Activated gamma-delta T cell treated with Interleukin-2 at 50 U/mL for 16 hours (primary cell): ENCODE results near the gene CASS4.
A peak's percentile ranks its signal among the peaks of the same experiment; 100 is the strongest.
"Not testable (repeated sequence)": the region's sequence is repeated elsewhere in the genome, so short reads cannot be mapped to it uniquely, and the experiment has no call there.

Experiments used
- DNase-seq: peaks from one replicate; pipeline ENCODE4 v3.0.0-alpha.2; 2020

The CASS4 gene

DNA sequence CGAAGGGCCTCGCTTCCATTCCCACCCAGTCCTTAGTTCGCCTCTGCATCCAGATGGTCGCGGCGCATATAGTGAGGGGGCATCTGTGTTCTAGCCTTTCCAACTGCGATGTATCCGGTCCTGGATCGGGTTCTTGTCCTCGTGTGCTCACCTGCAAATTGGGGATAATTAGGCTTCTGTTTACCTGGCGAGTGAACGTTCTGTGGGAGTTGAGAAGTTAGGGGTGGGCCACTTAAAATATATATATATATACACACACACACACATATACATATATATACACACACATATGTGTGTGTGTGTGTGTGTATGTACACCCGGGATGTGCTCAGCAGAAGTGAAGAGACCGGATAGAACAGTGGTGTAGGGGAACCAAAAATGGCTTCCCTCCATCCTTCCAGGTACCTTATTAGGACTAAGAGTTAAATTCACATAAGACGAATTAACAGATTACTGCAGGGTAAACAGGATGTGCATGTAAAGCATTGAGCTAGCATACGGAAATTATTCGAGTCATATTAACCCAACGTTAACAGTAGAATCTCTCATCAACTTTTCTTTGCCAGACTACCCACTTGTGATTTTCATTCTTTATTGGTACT lies 19.1 kb upstream of the CASS4 start:
- no peak for DNase-seq

DNA sequence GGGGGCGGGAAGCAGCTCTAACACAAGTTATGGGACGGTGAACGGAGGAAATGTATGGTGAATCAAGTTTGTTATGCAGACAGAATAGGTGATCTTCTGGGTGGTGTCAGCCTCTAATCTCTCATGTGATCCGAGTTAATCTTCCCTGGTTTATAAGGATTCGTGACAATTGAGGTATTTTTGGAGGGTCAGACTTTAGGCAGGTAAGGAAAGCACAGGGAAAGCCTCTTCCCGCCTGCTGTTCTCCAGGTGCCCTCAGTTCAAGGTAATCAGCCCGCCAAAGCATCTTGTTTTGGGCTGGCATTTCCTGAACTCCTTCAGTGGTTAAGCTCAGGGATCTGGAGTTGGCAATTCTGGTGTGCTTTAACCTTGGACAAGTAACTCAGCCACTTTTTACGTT lies 18.4 kb upstream of the CASS4 start:
- DNase-seq: no peak

DNA sequence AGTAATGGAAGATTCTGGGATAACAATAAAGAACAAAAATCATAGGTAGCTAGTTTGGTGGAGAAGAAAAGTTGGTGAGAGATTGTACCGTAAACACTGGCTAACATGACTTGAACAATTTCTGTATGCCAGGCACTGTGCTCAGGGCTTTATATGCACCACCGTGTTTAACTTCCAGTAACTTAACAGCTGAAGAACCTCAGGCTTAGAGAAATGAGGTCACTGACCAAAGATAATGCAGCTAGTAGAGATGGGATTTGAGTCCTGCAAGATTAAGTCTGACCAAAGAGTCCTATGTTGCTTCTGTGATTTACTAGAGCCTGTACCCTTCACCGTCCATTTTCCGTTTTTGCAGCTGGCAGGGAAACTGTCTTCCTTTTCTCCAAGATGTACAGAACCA lies 16.9 kb upstream of the CASS4 start:
- DNase-seq: no peak

DNA sequence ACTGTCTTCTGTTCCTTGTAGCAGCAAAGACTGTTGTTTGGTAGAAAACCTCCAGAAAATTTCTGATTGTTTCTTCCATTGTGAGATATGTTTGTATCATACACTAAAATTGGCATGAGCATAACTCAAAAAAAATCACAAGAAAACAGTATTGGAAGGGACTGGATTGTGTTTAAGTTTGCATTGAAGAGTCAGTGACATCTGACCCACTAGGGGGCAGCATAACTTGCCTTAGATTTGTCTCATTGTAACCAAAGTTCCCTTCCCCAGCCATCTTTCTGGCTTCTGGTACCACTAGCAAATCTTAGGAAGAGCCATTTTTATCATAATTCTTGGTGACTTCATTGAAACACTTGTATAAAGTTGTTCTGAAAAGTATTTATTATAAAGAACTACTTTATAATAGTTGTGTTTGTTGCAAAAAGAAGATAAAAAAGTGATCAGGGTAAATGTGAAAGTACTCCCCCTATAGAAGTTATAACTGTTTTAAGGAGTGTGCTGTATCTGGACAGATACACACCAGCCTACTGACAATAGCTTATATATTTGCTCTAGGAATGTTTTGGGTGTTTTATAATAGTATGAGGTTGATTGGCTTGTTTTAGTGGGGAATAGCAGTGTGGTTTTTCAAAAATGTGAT lies 11.9 kb upstream of the CASS4 start:
- peak; percentile 73 for DNase-seq

DNA sequence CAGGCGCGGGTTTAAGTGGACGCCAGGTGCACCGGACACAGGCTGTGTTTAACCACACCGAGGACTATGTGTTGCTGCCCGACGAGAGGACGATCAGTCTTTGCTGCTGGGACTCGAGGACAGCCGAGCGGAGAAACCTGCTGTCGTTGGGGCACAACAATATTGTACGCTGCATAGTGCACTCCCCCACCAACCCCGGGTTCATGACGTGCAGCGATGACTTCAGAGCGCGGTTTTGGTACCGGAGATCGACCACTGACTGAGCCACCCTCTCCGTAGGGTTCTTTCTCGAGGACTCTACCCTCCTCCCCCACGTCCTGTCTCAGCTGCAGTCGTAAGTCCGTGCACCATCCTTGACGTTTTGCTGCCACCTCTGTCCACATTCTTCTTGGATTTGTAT lies 8.6 kb upstream of the CASS4 start:
- DNase-seq: no peak

DNA sequence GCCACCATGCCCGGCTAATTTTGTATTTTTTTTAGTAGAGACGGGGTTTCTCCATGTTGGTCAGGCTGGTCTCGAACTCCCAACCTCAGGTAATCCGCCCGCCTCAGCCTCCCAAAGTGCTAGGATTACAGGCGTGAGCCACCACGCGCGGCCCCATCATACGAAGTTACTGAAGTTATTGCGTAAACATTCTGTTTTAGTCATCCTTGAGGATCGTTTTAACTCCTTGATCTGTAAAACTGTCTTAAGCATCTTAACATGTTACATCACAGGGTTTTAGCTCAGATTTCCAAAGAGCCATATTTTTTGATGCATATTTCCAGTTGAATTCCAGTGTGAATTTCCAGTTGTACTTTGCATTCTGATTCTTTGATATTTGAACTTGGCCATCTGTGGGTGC lies 6.7 kb upstream of the CASS4 start:
- DNase-seq: not testable (repeated sequence)

DNA sequence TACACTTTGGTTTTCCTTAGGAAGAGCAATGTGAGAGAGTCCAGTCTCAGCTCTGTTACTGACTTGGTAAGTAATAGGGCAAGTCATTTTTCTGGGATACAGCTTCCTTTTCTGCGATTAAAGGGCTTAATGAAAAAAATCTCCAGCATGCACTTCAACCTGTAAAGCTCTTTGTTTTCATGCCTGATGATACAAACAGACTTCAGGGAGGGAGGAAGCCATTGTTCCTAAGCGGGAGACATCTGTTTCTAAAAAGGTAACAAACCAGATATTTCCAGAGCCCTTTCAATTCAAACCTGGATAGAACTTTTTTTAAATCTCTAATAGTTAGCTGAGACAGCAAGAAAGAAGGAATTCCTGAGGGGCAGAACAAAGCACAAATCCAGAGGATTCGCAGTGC lies 5.2 kb upstream of the CASS4 start:
- DNase-seq: no peak

DNA sequence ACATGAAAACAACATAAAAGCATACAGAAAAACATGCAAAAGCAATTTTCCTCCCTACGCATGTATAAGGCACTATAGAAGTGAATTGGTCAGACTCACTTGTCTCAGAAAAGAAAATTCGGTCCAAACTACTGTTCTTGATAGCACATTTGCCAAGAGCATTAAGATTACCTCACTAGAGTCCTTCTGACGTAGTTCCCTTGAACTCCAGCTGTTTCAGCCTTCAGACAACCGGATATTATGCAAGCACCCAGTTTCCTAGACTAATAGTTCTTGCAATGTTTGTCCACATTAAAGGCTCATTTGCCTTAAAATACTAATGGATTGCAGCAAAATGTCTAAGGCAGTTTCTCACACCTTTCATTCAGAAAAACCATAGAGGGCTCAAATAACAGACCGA lies 2.5 kb upstream of the CASS4 start:
- no peak for DNase-seq

DNA sequence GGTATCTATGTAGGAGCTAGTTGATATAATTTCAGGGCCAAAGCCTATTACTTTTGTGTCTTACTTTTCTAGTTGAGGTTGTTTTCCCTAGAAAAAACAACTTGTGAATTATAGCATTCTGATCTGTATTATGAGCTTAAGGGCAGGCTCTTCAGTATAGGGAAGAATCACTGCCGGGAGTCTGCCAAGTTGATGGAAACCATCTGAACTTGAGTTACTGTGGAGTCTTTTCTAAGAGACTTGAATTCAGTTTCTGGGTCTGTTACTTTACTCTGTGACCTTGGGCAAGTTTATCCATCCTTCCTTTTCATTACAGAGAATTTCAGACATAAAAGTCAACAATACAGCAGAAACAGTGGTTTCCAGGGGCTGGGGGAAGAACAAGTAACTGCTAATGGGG lies 2.1 kb upstream of the CASS4 start:
- DNase-seq: no peak

DNA sequence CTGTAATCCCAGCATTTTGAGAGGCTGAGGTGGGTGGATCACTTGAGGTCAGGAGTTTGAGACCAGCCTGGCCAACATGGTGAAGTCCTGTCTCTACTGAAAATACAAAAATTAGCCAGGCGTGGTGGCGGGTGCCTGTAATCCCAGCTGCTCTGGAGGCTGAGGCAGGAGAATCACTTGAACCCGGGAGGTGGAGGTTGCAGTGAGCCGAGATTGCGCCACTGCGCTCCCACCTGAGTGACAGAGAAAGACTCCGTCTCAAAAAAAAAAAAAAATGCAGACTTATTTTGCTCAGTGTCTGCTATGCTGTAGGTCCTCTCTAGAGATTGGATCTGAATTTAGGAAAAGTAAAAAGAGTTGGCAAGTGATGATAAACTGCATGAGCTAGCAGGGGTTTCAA lies 773 bp upstream of the CASS4 start:
- DNase-seq: not testable (repeated sequence)

DNA sequence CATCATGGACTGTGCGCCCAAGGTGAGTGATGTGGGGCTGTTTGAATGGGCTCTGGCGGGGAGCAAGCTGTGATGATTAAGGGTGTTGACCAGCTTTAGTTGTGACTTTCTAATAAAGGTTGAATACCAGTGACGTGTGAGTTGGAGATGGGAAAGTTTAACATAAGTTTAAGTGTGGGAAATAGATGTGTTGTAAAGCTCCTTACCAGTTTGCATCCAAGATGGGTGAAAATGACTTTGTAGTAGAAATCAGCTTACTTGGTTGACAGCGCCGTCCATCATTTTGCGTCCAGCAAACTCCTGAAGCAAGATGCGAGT lies 372 bp downstream of the CASS4 start:
- DNase-seq: no peak

DNA sequence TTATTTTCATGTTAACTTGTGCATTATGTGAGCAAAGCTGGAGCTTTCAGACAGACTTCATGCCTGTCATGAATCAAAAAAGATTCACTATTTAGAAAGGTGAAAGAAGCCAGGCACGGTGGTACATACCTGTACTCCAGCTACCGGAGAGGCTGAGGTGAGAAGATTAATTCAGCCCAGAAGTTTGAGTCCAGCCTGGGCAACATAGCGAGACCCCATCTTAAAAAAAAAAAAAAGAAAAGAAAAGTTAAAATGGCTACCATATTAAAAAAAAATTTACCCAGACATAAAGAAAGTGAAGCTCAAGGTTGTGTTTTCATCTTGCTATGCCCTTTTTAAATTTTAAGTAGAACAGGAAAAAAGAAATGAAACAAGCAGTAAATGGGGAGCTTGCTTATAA lies 889 bp downstream of the CASS4 start:
- DNase-seq: no peak

DNA sequence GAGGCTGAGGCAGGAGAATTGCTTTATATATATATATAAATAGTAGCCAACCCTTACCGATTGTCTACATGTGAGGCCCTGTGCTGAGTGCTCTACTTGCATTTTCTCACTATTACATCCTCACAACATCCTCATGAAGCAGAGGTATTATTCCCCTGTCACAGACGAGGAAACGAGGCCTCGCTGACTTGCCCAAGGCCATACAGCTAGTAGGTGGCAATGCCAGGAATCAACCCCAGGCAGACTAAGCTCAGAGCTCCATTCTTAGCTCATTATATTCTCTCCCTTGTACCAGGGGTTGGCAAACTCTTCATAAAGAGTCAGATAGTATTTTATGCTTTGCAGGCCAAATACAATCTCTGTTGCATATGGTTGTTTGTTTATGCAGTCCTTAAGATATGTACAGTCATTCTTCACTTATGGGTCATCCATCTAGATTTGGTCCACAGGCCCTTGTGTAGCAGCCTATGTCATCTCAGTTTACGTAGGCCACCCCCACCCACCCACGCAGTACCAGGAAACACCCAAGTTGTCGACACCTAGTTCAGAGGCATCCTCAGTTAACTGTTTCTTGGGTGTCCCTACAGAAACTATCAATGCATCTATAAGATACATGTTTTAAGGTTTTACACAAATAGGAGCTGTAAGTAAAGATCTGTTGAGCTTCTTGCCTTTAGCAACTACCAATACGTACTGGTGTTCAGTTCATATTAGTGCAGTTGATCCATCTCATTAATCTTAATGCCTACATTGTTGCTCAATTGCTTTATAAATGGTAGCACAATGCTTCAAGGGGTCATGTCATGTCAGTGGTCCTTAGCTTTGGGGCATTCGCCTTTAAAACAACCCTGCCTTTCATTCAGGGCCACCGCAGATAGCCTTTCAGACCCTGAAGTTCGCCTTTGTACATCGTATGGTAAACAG lies 3.0 kb downstream of the CASS4 start:
- DNase-seq: peak; percentile 31

DNA sequence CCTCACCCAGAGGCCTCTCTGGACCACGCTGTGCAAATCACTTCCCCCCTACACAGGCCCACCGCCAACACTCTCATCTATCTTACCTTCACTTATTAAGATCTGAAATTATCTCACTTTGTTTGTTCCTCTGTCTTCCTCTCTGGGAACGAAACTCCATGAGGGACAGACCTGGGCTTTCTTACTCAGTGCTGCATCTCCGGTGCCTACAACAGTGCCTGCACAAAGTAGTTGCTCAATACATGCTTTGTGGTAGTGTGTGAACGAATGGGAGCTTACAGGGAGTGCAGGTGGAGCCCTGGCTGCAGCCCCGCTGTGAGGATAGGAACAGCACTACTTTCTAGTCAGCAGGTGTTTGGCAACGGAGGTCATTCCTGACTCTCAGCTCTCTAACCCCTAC lies 5.3 kb downstream of the CASS4 start:
- DNase-seq: no peak

DNA sequence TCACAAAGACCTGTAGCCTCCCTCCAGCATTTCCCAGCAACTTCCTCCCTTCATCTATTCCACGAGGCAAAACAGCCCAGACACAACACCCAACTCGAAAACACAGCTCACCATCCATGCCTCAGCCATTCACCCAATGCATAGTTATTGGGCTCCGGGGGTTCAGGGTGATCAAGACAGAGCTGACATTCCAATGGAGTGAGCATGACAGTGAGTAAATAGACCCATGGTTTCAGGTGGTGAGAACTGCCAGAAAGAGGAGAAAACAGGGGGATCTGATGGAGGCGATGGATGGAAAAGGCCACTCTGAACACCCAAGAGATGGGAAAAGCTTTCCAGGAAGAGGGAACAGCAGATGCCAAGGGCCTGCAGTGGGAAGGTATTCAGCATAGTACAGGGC lies 5.9 kb downstream of the CASS4 start:
- no peak for DNase-seq

DNA sequence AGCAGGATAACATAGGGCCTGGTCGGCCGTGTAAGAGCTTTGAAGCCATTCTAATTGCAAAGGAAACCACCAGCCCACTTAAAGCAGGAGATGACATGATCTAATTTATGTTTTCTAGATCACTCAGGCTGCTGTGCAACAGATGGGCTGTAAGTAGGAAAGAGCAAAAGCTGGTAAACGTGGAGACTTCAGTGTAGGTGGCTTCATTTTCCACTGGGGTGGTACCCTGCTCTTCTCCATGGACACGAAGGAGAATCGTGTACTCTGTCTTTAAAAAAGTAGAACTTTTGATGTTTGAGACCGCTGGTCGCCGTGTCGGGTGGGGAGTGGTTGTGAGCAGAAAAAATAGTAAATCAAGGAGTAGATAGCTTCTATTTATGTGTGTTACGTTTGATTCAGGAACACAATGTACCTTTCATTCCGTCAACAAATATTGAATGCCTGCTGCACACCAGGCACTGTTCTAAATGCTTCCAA lies 6.4 kb downstream of the CASS4 start:
- no peak for DNase-seq

DNA sequence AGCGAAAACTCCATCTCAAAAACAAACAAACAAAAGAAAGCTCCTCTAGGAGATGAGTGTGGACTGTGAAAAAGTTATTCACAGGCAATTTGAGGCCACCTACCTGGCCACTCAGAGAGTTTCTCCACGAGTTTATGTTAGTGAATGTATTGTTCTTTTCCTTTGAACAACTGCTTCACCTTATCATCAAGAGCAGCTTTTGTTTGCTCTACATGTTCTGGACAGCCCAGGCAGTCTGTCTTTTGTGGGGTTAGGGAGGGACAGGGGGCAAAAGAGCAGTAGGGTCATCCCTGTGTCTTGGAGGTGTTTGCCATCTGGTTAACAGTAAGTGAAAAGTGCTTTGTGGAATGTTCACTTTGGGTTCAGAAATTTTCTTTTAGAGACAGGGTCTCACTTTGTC lies 8.0 kb downstream of the CASS4 start:
- no peak for DNase-seq

DNA sequence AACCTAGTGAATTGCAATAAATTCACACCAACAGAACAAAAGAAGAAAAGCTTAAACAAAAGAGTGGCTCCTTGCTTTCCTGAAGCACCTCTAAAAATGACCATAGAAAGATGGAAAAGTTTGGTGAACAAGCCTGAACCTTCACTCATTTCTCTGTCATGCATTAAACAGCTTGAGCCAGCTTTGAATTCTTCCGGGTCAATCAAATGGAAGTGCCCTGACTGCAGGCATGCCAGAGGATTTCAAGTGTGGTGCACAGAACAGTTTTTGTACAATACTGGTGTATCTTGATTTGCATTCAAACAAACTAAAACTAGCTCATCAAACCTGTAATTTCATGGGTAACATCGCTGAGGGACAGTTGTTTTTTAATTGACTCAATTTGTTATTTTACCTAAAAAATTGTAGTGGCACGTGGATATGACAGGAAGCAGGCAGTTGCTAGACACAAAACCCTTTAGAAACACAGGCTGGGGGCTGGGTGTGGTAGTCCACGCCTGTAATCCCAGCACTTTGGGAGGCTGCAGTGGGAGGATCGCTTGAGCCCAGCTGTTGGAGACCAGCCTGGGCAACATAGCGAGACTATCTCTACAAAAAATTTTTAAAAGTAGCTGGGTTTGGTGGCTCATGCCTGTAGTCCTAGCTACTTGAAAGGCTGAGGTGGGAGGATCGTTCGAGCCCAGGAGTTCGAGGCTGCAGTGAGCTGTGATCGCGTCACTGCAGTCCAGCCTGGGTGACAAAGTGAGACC lies 9.1 kb downstream of the CASS4 start:
- no peak for DNase-seq

DNA sequence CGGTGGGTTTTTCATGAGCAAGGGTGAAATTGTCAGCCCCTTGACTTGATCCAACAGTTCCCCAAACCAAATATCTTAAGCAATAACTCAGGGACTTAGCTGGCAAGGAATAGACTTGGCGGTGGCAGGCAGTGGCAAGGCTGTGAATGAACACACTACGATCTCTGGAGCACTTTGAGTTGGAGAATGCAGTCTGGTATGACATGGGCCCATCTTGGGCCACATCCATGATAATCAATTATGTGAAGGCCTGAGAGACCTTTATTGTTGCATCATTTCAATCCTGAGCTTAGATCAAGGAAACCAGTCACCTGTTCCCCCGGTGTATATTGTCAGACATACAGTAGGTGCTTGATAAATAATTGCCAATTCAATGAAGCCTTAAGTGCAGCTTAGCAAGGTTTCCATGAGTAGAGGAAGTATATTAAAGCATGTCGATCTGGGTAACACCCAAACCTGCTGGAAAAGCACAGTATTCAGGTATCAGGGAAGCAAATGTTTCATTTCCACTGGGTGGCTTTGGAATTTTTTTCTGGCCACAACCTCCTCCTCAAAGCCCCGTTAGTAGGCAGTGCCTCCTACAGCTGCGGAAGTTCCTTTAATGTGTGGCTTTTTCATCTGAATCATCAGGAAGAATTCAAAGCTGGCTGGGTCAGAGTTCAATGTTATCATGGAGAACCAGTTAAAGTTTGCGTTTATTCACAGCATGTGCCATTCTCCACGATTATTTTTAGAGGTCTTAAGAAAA lies 10.2 kb downstream of the CASS4 start:
- DNase-seq: no peak

DNA sequence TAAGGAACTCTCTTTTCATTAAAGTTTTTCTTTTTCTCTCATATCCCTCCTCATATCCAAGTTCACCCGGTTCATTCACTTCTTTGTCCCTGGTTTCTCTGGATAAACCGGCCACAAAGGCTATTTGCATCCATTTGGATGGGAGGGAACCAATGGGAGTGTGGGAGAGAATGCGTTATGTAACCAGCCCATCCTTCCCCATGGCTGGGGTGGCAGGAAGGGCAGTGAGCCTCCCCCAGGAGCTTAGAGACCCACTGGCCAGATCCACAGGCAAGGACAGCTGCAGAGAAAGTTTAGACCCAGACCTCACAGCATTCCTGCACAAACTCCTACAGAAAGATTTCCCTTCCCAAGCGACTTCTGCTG lies 10.7 kb downstream of the CASS4 start:
- no peak for DNase-seq

DNA sequence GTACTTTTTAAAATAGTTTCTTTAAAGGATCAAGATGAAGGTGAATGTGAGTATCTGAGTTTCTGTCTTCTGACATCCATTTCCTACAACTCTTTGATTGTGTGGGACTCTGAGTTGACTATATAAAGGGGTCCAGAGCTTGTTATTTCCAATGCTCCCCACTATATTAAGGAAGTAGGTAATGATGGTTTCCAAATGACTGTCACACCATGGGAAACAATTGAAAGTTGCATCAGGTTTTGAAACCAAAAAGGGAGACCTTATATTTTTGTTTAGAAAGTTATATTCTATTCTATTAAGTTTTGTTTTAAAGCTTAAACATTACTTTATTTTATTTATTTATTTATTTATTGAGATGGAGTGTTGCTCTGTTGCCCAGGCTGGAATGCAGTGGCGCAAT lies 11.2 kb downstream of the CASS4 start:
- DNase-seq: no peak

DNA sequence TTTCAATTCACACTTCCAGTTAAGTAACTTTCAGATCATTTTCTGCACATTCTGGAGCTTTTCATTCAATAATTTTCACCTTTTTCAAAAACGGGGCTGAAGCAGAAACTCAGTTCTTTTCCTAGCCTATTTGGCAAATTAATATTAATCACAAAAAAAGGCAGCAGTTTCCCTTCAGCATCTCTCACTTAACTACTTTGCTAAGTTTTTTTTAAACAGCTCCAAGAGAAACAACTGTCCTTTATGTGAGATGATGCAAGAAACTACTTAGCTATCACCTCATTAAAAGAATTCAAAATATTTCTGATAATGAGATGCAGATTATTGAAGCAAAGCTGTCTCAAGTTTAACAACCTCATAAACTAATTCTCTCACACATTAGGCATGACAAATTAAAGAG lies 11.8 kb downstream of the CASS4 start:
- DNase-seq: no peak

DNA sequence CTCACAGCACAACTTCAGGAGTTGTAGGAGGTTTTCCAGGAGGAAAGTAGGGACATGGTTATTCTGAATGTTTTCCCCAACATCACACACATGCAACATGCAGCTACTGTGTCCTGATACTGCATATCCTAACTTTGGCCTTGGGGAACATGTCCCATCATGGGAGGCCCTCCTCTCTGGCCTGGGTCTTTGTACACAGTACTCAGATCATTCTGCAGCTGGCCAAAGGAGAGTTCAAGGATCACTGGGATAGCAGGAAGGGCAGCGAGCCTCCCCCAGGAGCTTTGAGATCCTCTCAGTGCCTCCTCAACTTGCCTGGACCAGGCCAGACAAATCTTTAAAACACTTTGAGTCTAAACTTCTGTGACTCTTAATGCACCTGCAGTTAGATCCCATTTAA lies 12.9 kb downstream of the CASS4 start:
- no peak for DNase-seq
